ENCODE data around the gene AMIGO2. TPM values are rescaled to one million over a fixed set of nuclear protein-coding genes. Genes with fewer than 3 reads are reported as not detected.
A peak's percentile ranks its signal among the peaks of the same experiment; 100 is the strongest.

AMIGO2 gene
- total RNA-seq, 1 experiment from 2014 or later = 16.7 TPM

- DNase-seq (ENCODE audit: low read depth) = no peak
Observed at GRCh38 chr12:47098099-47098498, 18.3 kb upstream of the AMIGO2 start.

- DNase-seq (ENCODE audit: low read depth) = no peak
Observed at GRCh38 chr12:47097276-47097896, 17.6 kb upstream of the AMIGO2 start.

- peak; percentile 86 for DNase-seq (ENCODE audit: low read depth)
Observed at GRCh38 chr12:47095446-47096236, 15.9 kb upstream of the AMIGO2 start.

- peak; percentile 71 for DNase-seq (ENCODE audit: low read depth)
Observed at GRCh38 chr12:47094804-47095203, 15.0 kb upstream of the AMIGO2 start.

- DNase-seq (ENCODE audit: low read depth) = no peak
Observed at GRCh38 chr12:47091009-47091408, 11.2 kb upstream of the AMIGO2 start.

GRCh38 chr12:47088021-47088944, 8.5 kb upstream of the AMIGO2 start:
- DNase-seq (ENCODE audit: low read depth) = peak; percentile 85

GRCh38 chr12:47087088-47087688, 7.4 kb upstream of the AMIGO2 start:
- no peak for DNase-seq (ENCODE audit: low read depth)

- DNase-seq (ENCODE audit: low read depth) = peak; percentile 57
Observed at GRCh38 chr12:47085815-47086252, 6.1 kb upstream of the AMIGO2 start.

GRCh38 chr12:47084172-47084571, 4.4 kb upstream of the AMIGO2 start:
- no peak for DNase-seq (ENCODE audit: low read depth)

GRCh38 chr12:47082796-47083621, 3.2 kb upstream of the AMIGO2 start:
- DNase-seq (ENCODE audit: low read depth) = peak; percentile 96

- DNase-seq (ENCODE audit: low read depth) = no peak
Observed at GRCh38 chr12:47082283-47082682, 2.5 kb upstream of the AMIGO2 start.

- peak; percentile 70 for DNase-seq (ENCODE audit: low read depth)
Observed at GRCh38 chr12:47080725-47081502, 1.2 kb upstream of the AMIGO2 start.

- peak; percentile 72 for DNase-seq (ENCODE audit: low read depth)
Observed at GRCh38 chr12:47079981-47080724, 394 bp upstream of the AMIGO2 start.

- peak; percentile 35 for DNase-seq (ENCODE audit: low read depth)
Observed at GRCh38 chr12:47078733-47079467, 859 bp downstream of the AMIGO2 start.

GRCh38 chr12:47078086-47078395, 1.7 kb downstream of the AMIGO2 start:
- no peak for DNase-seq (ENCODE audit: low read depth)

GRCh38 chr12:47077206-47078085, 2.3 kb downstream of the AMIGO2 start:
- no peak for DNase-seq (ENCODE audit: low read depth)

All from LHCN-M2 (cell line).